C4-2B (cell line): ENCODE data around the gene CFTR.

Source experiments
- ZFX ChIP-seq: fragments of 450-650 bp; IDR thresholded peaks from 2 replicates; pipeline ENCODE4 v1.6.1; 2017
- TF ChIP-seq, protein P1 (sequence below): fragments of 450-650 bp; conservative IDR thresholded peaks from 2 replicates; pipeline ENCODE4 v1.5.1; 2017; ENCODE audit warnings: mild to moderate bottlenecking

DNA sequence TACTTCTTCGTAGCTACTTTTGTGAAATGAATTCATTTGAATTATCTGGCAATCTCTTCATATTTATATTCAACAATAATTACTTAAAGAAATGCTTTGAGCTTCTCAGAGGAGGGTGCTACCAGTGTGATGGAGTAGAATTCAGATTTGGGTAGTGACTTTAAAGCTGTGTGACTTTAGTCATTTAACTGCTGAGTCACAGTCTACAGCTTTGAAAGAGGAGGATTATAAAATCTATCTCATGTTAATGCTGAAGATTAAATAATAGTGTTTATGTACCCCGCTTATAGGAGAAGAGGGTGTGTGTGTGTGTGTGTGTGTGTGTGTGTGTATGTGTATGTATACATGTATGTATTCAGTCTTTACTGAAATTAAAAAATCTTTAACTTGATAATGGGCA lies 68.2 kb downstream of the CFTR start:
- TF ChIP-seq, protein P1, sequence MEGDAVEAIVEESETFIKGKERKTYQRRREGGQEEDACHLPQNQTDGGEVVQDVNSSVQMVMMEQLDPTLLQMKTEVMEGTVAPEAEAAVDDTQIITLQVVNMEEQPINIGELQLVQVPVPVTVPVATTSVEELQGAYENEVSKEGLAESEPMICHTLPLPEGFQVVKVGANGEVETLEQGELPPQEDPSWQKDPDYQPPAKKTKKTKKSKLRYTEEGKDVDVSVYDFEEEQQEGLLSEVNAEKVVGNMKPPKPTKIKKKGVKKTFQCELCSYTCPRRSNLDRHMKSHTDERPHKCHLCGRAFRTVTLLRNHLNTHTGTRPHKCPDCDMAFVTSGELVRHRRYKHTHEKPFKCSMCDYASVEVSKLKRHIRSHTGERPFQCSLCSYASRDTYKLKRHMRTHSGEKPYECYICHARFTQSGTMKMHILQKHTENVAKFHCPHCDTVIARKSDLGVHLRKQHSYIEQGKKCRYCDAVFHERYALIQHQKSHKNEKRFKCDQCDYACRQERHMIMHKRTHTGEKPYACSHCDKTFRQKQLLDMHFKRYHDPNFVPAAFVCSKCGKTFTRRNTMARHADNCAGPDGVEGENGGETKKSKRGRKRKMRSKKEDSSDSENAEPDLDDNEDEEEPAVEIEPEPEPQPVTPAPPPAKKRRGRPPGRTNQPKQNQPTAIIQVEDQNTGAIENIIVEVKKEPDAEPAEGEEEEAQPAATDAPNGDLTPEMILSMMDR = no peak
- no peak for TF ChIP-seq ZFX
